Posterior vena cava (tissue), 2 donors: ENCODE data around the gene GRAP. TPM values are rescaled to one million over a fixed set of nuclear protein-coding genes. Genes with fewer than 3 reads are reported as not detected.

Source experiments
- DNase-seq: peaks from one replicate; pipeline ENCODE4 v3.0.0-alpha.2; 2020; ENCODE audit warnings: low spot score
- intact Hi-C, 2 donors: fragments of 100-400 bp; cut with DNase I; formaldehyde crosslinking; loops; one replicate each; pipeline versions ENCODE4 v1.14.1 to v1.14.2; 2022 to 2023
- total RNA-seq, 2 donors: library from RNA; stranded (reverse); fragmentation: NEBNext Ultra II Directional; extraction: Animal tissue kit (Norgen Biotek cat#: 25700); gene quantifications; one replicate each; pipeline ENCODE4 v1.2.1, GENCODE V29; 2021
- donor health status: DM: yes; HTN: yes; CAD: no.
- donor health status: DM: yes; HTN: yes; CAD: no.

GRAP gene
- total RNA-seq, 2 donors from 2014 or later, result 4.0 to 6.8 TPM

DNA sequence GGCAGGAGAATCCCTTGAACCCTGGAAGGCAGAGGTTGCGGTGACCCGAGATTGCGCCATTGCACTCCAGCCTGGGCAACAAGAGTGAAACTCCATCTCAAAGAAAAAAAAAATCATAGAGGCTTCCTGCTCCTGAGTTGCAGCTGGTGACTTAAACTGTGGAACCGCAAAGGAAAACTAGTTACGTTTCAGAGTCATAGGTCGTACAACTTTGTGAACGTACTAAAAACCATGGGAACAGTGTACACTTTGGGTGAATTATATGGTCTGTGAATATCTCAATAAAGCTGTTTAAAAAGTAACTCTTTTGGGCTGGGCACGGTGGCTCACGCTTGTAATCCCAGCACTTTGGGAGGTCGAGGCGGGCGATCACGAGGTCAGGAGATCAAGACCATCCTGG, 71.2 kb downstream of the GRAP start:
- intact Hi-C loops, result no loop called here
- no peak for DNase-seq

GRCh38 chr17:18974407-18975149, 72.2 kb downstream of the GRAP start:
- intact Hi-C loops, result no loop called here
- no peak for DNase-seq

DNA sequence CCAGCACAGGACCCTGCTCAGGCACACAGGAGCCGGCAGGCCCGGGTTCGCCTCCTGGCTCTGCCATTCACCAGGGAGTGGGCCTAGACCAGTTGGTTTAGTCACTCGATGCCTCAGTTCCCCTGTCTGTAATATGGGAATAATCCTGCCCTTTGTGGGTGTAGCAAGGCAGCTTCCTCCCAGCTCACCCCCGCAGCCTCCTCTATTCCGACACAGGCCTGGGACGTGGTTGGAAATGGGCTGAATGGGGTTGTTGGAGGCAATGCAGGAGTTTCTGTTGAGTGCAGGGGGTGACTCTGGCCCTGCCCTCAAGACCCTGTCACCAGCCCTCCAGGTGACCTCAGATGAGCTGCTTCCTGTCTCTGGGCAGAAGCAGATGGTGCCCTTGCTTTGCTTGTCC, 75.0 kb downstream of the GRAP start:
- intact Hi-C loops, result no loop called here
- no peak for DNase-seq

Other genes starting within 250 kb of the GRAP start
- 10 to 100 TPM; 21.1 to 21.5 TPM for gene PRPSAP2, start 188.8 kb downstream of the GRAP start, total RNA-seq
- gene SLC5A10, start 94.8 kb downstream of the GRAP start, total RNA-seq, result not detected
- gene FAM83G, start 42.2 kb downstream of the GRAP start, total RNA-seq, result 10 to 100 TPM in 1 of 2 donors, 1 to 10 TPM in 1; 2.8 to 10.9 TPM
- 1 to 10 TPM; 5.0 to 5.3 TPM for gene GRAPL, start 80.6 kb upstream of the GRAP start, total RNA-seq
- 10 to 100 TPM; 50.7 to 67.6 TPM for gene EPN2, start 190.4 kb upstream of the GRAP start, total RNA-seq